Heart left ventricle (tissue), 16 donors: Measurements from ENCODE around the gene PCDHB1. TPM values are rescaled to one million over a fixed set of nuclear protein-coding genes. Genes with fewer than 3 reads are reported as not detected.

Experiments used
- ATAC-seq, 4 donors: fragments of 200-7000 bp; cut with Tn5 transposase; one replicate each; pipeline ENCODE4 v1.9.1; 2020 to 2022; ENCODE audit warnings: moderate library complexity in 4 of 4, mild to moderate bottlenecking in 3 of 4, moderate number of reproducible peaks in 1 of 4
- DNase-seq, 5 donors: peaks; one replicate each; pipeline ENCODE4 v3.0.0-alpha.2; 2020
- H3K27ac ChIP-seq, 12 donors: fragments of 200-600 bp; sonication (generic) in 4 of 12; one replicate each; pipeline versions ENCODE4 v1.5.0 to v1.8.0; 2016 to 2022; ENCODE audit warnings: mild to moderate bottlenecking in 2 of 12
- H3K27me3 ChIP-seq, 9 donors: fragments of 200-600 bp; sonication (generic) in 2 of 9; one replicate each; pipeline versions ENCODE4 v1.5.1 to v1.8.0; 2016 to 2022; ENCODE audit warnings: mild to moderate bottlenecking in 3 of 9
- H3K36me3 ChIP-seq, 9 donors: fragments of 200-600 bp; sonication (generic) in 2 of 9; one replicate each; pipeline versions ENCODE4 v1.5.0 to v1.8.0; 2018 to 2022; ENCODE audit warnings: mild to moderate bottlenecking in 2 of 9
- H3K4me1 ChIP-seq, 12 donors: fragments of 200-600 bp; sonication (generic) in 4 of 12; one replicate each; pipeline versions ENCODE4 v1.5.0 to v1.8.0; 2016 to 2022; ENCODE audit warnings: mild to moderate bottlenecking in 3 of 12
- H3K4me3 ChIP-seq, 12 donors: fragments of 200-600 bp; sonication (generic) in 4 of 12; one replicate each; pipeline versions ENCODE4 v1.5.0 to v1.8.0; 2017 to 2022; ENCODE audit warnings: mild to moderate bottlenecking in 9 of 12, moderate library complexity in 4 of 12
- H3K9me3 ChIP-seq, 12 donors: fragments of 200-600 bp; sonication (generic) in 4 of 12; one replicate each; pipeline versions ENCODE4 v1.5.0 to v1.8.0; 2016 to 2022; ENCODE audit warnings: mild to moderate bottlenecking in 1 of 12
- POLR2A ChIP-seq, 2 donors: fragments of 450-650 bp; IDR thresholded peaks; one replicate each; pipeline ENCODE4 v1.6.1; 2017; ENCODE audit warnings: antibody characterized with exemption in 2 of 2, mild to moderate bottlenecking in 2 of 2, moderate library complexity in 2 of 2
- WGBS, 4 donors: extraction: QIAGEN DNeasy Blood & Tissue Kit in 2 of 4; methylation state at CpG; one replicate each; pipeline versions ENCODE4 v1.1.5 to v1.1.7; 2013 to 2018; 5-methylcytosine and 5-hydroxymethylcytosine counted together
- intact Hi-C, 10 donors: fragments of 100-400 bp; cut with DNase I; formaldehyde crosslinking; loops; one replicate each; pipeline versions ENCODE4 v1.11.1 to v1.14.2; 2022
- polyA plus RNA-seq, 2 donors: library from polyadenylated mRNA; stranded (reverse); fragments of 200-250 nt; gene quantifications; one replicate each; pipeline ENCODE4 v1.2.3, GENCODE V29; 2013
- total RNA-seq, 9 donors: library from RNA; depleted of rRNA in 2 of 9; stranded (reverse); fragments of >200 nt in 2 of 9; fragmentation: NEBNext Ultra II Directional in 3 of 9; extraction: Animal tissue kit (Norgen Biotek cat#: 25700) in 3 of 9; gene quantifications; one replicate each; pipeline versions ENCODE4 v1.1.0 to v1.2.4, GENCODE V29; 2016 to 2023
- TF ChIP-seq, protein P1 (sequence below), 12 donors: fragments of 200-600 bp; sonication (generic) in 4 of 12; IDR thresholded peaks; one replicate each; pipeline versions ENCODE4 v1.5.0 to v1.8.0; 2018 to 2022; ENCODE audit warnings: antibody characterized with exemption in 12 of 12, mild to moderate bottlenecking in 5 of 12
- donor health status: ischemic (EF 13 %, LVEDD 7.1; RV severe dilation, severe dysfunction).
- donor health status: healthy with polysubstance abuse.
- donor health status: DM: no; HTN: yes; CAD: no.
- donor health status: DM: no; HTN: no; CAD: no.
- donor health status: ischemic (EF 25% LVEDD 6.9; RV normal size, moderate dysfunction).
- donor health status: ischemic (EF 25% LVEDD 5.7; RV mildly dilated, moderate dysfunction).
- donor health status: healthy.
- donor health status: DM: yes; HTN: yes; CAD: no.
- donor health status: ischemic (EF 35%, LVEDD 5.7; RV mildly dilated, moderate dysfunction).
- donor health status: nonischemic (EF 11% LVEDD 7.7; RV severe dilation, severe dysfunction).
- donor health status: DM: yes; HTN: yes; CAD: no.
- donor health status: PGD.
- donor health status: ischemic (EF 29% LVEDD 5.4; RV normal size, mild dysfunction).
- donor health status: nonischemic (EF 23%, LVEDD 6.1; RV moderate dilation, normal function).

Gene PCDHB1
- total and polyA plus RNA-seq, 11 donors: 0.04 to 0.05 TPM; not detected in 9

DNA sequence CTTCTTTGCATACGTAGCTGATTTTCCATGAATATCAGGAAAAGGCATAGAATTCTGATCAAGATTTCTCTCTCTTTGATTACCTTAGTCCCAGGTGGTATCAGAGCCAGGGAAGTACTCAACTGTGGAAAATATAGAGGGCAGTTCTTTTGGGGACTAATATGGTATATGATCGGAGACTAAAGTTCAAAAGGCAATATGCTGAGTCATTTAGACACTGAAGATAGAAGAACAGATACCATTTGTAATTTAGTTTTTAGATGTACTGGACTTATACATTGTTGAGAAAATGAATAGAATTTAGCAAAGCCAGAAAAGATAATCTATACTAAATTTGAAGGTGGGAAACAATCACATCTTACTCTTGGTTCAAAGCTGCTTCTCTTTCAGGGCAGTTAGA lies 54.2 kb downstream of the PCDHB1 start:
- Histone ChIP-seq H3K27ac (no peak overlapping the region), H3K9me3 (peaks cover 0 to 62% (median 13%) of the 10 kb centered on the region in 12 donors), H3K27me3 (peaks cover 0 to 23% (median 6%) of the 10 kb centered on the region in 9 donors), H3K4me3 (no peak overlapping the region), H3K36me3 (no peaks in the 10 kb centered on the region), H3K4me1 (no peaks in the 10 kb centered on the region)
- WGBS, 4 donors: 58 to 90% (median 82%) methylated on average over 2 of the region's 2 CpGs
- DNase-seq: no peak
- intact Hi-C loops: no loop called here
- TF ChIP-seq, protein P1, sequence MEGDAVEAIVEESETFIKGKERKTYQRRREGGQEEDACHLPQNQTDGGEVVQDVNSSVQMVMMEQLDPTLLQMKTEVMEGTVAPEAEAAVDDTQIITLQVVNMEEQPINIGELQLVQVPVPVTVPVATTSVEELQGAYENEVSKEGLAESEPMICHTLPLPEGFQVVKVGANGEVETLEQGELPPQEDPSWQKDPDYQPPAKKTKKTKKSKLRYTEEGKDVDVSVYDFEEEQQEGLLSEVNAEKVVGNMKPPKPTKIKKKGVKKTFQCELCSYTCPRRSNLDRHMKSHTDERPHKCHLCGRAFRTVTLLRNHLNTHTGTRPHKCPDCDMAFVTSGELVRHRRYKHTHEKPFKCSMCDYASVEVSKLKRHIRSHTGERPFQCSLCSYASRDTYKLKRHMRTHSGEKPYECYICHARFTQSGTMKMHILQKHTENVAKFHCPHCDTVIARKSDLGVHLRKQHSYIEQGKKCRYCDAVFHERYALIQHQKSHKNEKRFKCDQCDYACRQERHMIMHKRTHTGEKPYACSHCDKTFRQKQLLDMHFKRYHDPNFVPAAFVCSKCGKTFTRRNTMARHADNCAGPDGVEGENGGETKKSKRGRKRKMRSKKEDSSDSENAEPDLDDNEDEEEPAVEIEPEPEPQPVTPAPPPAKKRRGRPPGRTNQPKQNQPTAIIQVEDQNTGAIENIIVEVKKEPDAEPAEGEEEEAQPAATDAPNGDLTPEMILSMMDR (IDR thresholded peaks at IDR 0.05): no peak
- TF ChIP-seq POLR2A (IDR thresholded peaks at IDR 0.05): no peak
- no peak for ATAC-seq

Other genes with a start within 250 kb of the PCDHB1 start
- gene PCDHA4, start 244.3 kb upstream of the PCDHB1 start, total RNA-seq: under 1 TPM in 6 of 9 donors, not detected in 3; 0.02 to 0.21 (median 0.13) TPM
- gene PCDHA4, start 244.3 kb upstream of the PCDHB1 start, polyA plus RNA-seq: under 1 TPM in 1 of 2 donors, not detected in 1; 0.03 TPM
- under 1 TPM in 4 of 9 donors, not detected in 5; 0.07 to 0.20 (median 0.08) TPM for gene PCDHA5, start 229.8 kb upstream of the PCDHB1 start, total RNA-seq
- under 1 TPM in 1 of 2 donors, not detected in 1; 0.04 TPM for gene PCDHA5, start 229.8 kb upstream of the PCDHB1 start, polyA plus RNA-seq
- under 1 TPM in 6 of 9 donors, not detected in 3; 0.10 to 0.36 (median 0.29) TPM for gene PCDHA6, start 223.4 kb upstream of the PCDHB1 start, total RNA-seq
- gene PCDHA6, start 223.4 kb upstream of the PCDHB1 start, polyA plus RNA-seq: not detected
- gene PCDHA7, start 217.1 kb upstream of the PCDHB1 start, total RNA-seq: under 1 TPM in 4 of 9 donors, not detected in 5; 0.11 to 0.27 (median 0.20) TPM
- under 1 TPM in 1 of 2 donors, not detected in 1; 0.03 TPM for gene PCDHA7, start 217.1 kb upstream of the PCDHB1 start, polyA plus RNA-seq
- under 1 TPM in 4 of 9 donors, not detected in 5; 0.08 to 0.32 (median 0.12) TPM for gene PCDHA8, start 210.2 kb upstream of the PCDHB1 start, total RNA-seq
- gene PCDHA8, start 210.2 kb upstream of the PCDHB1 start, polyA plus RNA-seq: not detected
- under 1 TPM in 3 of 9 donors, not detected in 6; 0.07 to 0.15 (median 0.08) TPM for gene PCDHA9, start 203.0 kb upstream of the PCDHB1 start, total RNA-seq
- not detected for gene PCDHA9, start 203.0 kb upstream of the PCDHB1 start, polyA plus RNA-seq
- under 1 TPM in 7 of 9 donors, not detected in 2; 0.04 to 0.41 (median 0.19) TPM for gene PCDHA10, start 195.5 kb upstream of the PCDHB1 start, total RNA-seq
- gene PCDHA10, start 195.5 kb upstream of the PCDHB1 start, polyA plus RNA-seq: under 1 TPM; under 0.01 to 0.01 TPM
- gene PCDHA11, start 182.4 kb upstream of the PCDHB1 start, total RNA-seq: under 1 TPM in 2 of 9 donors, not detected in 7; 0.08 to 0.13 TPM
- gene PCDHA11, start 182.4 kb upstream of the PCDHB1 start, polyA plus RNA-seq: not detected
- gene PCDHA12, start 176.1 kb upstream of the PCDHB1 start, total RNA-seq: under 1 TPM in 4 of 9 donors, not detected in 5; 0.08 to 0.97 (median 0.09) TPM
- not detected for gene PCDHA12, start 176.1 kb upstream of the PCDHB1 start, polyA plus RNA-seq
- gene PCDHA13, start 169.2 kb upstream of the PCDHB1 start, total RNA-seq: under 1 TPM in 2 of 9 donors, not detected in 7; 0.12 to 0.38 TPM
- under 1 TPM in 1 of 2 donors, not detected in 1; 0.01 TPM for gene PCDHA13, start 169.2 kb upstream of the PCDHB1 start, polyA plus RNA-seq
- under 1 TPM in 6 of 9 donors, not detected in 3; 0.08 to 0.88 (median 0.14) TPM for gene PCDHAC1, start 125.1 kb upstream of the PCDHB1 start, total RNA-seq
- gene PCDHAC1, start 125.1 kb upstream of the PCDHB1 start, polyA plus RNA-seq: not detected
- 1 to 10 TPM in 2 of 9 donors, under 1 TPM in 7; 0.07 to 2.2 (median 0.47) TPM for gene PCDHAC2, start 84.9 kb upstream of the PCDHB1 start, total RNA-seq
- under 1 TPM in 1 of 2 donors, not detected in 1; 0.07 TPM for gene PCDHAC2, start 84.9 kb upstream of the PCDHB1 start, polyA plus RNA-seq
- gene PCDHB2, start 43.2 kb downstream of the PCDHB1 start, total RNA-seq: 1 to 10 TPM in 8 of 9 donors, under 1 TPM in 1; 0.70 to 4.3 (median 2.3) TPM
- under 1 TPM; 0.50 to 0.69 TPM for gene PCDHB2, start 43.2 kb downstream of the PCDHB1 start, polyA plus RNA-seq
- 1 to 10 TPM in 6 of 9 donors, under 1 TPM in 3; 0.77 to 2.9 (median 1.1) TPM for gene PCDHB3, start 49.1 kb downstream of the PCDHB1 start, total RNA-seq
- gene PCDHB3, start 49.1 kb downstream of the PCDHB1 start, polyA plus RNA-seq: under 1 TPM; 0.27 to 0.33 TPM
- 1 to 10 TPM in 8 of 9 donors, under 1 TPM in 1; 0.91 to 2.8 (median 1.6) TPM for gene PCDHB4, start 70.4 kb downstream of the PCDHB1 start, total RNA-seq
- under 1 TPM; 0.30 to 0.55 TPM for gene PCDHB4, start 70.4 kb downstream of the PCDHB1 start, polyA plus RNA-seq
- gene PCDHB5, start 83.8 kb downstream of the PCDHB1 start, total RNA-seq: 1 to 10 TPM; 1.4 to 6.4 (median 3.9) TPM
- 1 to 10 TPM in 1 of 2 donors, under 1 TPM in 1; 0.69 to 1.6 TPM for gene PCDHB5, start 83.8 kb downstream of the PCDHB1 start, polyA plus RNA-seq
- gene PCDHB6, start 98.7 kb downstream of the PCDHB1 start, total RNA-seq: 1 to 10 TPM in 1 of 9 donors, under 1 TPM in 8; 0.16 to 1.1 (median 0.44) TPM
- under 1 TPM; 0.18 to 0.27 TPM for gene PCDHB6, start 98.7 kb downstream of the PCDHB1 start, polyA plus RNA-seq
- 1 to 10 TPM in 4 of 9 donors, under 1 TPM in 5; 0.52 to 1.3 (median 0.91) TPM for gene PCDHB7, start 121.3 kb downstream of the PCDHB1 start, total RNA-seq
- under 1 TPM; 0.19 to 0.44 TPM for gene PCDHB7, start 121.3 kb downstream of the PCDHB1 start, polyA plus RNA-seq
- 1 to 10 TPM in 8 of 9 donors, under 1 TPM in 1; 0.63 to 3.8 (median 1.5) TPM for gene PCDHB8, start 126.4 kb downstream of the PCDHB1 start, total RNA-seq
- under 1 TPM; 0.23 to 0.51 TPM for gene PCDHB8, start 126.4 kb downstream of the PCDHB1 start, polyA plus RNA-seq
- gene PCDHB16, start 131.0 kb downstream of the PCDHB1 start, total RNA-seq: 1 to 10 TPM; 1.1 to 3.9 (median 2.2) TPM
- gene PCDHB16, start 131.0 kb downstream of the PCDHB1 start, polyA plus RNA-seq: under 1 TPM; 0.76 to 0.80 TPM
- 1 to 10 TPM in 4 of 9 donors, under 1 TPM in 5; 0.62 to 1.6 (median 0.99) TPM for gene PCDHB9, start 135.8 kb downstream of the PCDHB1 start, total RNA-seq
- gene PCDHB9, start 135.8 kb downstream of the PCDHB1 start, polyA plus RNA-seq: under 1 TPM; 0.30 to 0.35 TPM
- gene PCDHB10, start 141.0 kb downstream of the PCDHB1 start, total RNA-seq: 1 to 10 TPM in 4 of 9 donors, under 1 TPM in 5; 0.35 to 1.4 (median 0.91) TPM
- under 1 TPM; 0.28 to 0.34 TPM for gene PCDHB10, start 141.0 kb downstream of the PCDHB1 start, polyA plus RNA-seq
- 1 to 10 TPM in 7 of 9 donors, under 1 TPM in 2; 0.61 to 2.8 (median 1.4) TPM for gene PCDHB11, start 148.3 kb downstream of the PCDHB1 start, total RNA-seq
- under 1 TPM; 0.23 to 0.28 TPM for gene PCDHB11, start 148.3 kb downstream of the PCDHB1 start, polyA plus RNA-seq
- gene PCDHB12, start 157.3 kb downstream of the PCDHB1 start, total RNA-seq: 1 to 10 TPM in 5 of 9 donors, under 1 TPM in 4; 0.37 to 2.4 (median 1.2) TPM
- under 1 TPM; 0.27 to 0.58 TPM for gene PCDHB12, start 157.3 kb downstream of the PCDHB1 start, polyA plus RNA-seq
- 1 to 10 TPM; 2.5 to 5.9 (median 3.6) TPM for gene PCDHB13, start 162.5 kb downstream of the PCDHB1 start, total RNA-seq
- 1 to 10 TPM in 1 of 2 donors, under 1 TPM in 1; 0.99 to 1.5 TPM for gene PCDHB13, start 162.5 kb downstream of the PCDHB1 start, polyA plus RNA-seq
- gene PCDHB14, start 172.0 kb downstream of the PCDHB1 start, total RNA-seq: 1 to 10 TPM; 2.6 to 6.1 (median 4.3) TPM
- 1 to 10 TPM in 1 of 2 donors, under 1 TPM in 1; 0.91 to 1.7 TPM for gene PCDHB14, start 172.0 kb downstream of the PCDHB1 start, polyA plus RNA-seq
- gene PCDHB15, start 194.0 kb downstream of the PCDHB1 start, total RNA-seq: 1 to 10 TPM; 3.7 to 7.5 (median 4.5) TPM
- 1 to 10 TPM; 1.6 to 2.8 TPM for gene PCDHB15, start 194.0 kb downstream of the PCDHB1 start, polyA plus RNA-seq